HG02763 (cell line): ENCODE measurements around the gene GZMB.
"Not testable (repeated sequence)": the region's sequence is repeated elsewhere in the genome, so short reads cannot be mapped to it uniquely, and the experiment has no call there.

ENCODE experiments used
- ATAC-seq: cut with Tn5 transposase; IDR thresholded peaks from one replicate; pipeline ENCODE4 v1.9.1; 2021; ENCODE audit warnings: mild to moderate bottlenecking, moderate library complexity; ENCODE audit not compliant: unreplicated experiment

The GZMB gene

GRCh38 chr14:24631749-24632335, 2.1 kb downstream of the GZMB start:
- no peak for ATAC-seq

DNA sequence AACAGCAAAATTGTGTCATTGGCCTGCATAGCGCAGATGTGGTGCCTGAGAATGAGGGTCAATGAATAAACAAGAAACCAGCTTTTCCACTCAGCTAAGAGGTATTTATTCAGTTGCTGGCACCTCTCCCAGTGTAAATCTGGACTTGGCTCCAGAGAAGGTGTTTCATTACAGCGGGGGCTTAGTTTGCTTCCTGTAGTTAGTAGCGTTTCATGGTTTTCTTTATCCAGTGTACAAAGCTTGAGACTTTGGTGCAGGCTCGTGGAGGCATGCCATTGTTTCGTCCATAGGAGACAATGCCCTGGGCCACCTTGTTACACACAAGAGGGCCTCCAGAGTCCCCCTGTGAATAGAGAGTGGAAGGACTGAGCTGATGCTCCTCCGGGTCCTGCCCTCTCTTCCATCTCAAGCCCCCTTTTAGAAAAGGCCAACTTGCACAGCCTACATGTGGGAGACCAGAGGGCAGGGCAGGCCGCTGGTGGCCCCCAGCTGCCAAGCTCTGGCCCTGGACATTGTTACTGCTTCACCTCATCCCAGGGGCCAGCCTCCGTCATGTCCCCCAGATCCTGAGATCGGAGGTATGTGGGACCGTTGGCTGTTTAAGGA, 3.0 kb downstream of the GZMB start:
- no peak for ATAC-seq

GRCh38 chr14:24630087-24630871, 3.7 kb downstream of the GZMB start:
- no peak for ATAC-seq

DNA sequence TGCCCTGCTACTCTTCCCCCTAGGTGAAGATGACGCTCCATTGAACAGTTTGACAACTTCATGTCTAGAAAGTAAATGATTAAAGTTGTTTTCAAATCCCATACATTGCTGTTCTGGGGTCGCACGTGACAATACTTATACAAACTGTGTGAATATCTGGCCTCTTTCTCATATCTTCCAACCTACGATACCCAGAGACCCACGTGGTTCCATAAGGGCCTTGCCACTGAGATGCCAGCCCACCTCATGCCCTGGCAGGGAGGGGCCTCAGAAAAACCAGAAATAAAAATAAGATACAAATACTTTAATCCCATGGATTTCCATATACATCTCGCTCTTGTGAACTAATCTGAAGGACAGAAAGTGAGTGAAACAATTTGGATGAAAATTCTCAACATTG, 4.5 kb downstream of the GZMB start:
- ATAC-seq: no peak

GRCh38 chr14:24613747-24614146, 20.2 kb downstream of the GZMB start:
- ATAC-seq: no peak

DNA sequence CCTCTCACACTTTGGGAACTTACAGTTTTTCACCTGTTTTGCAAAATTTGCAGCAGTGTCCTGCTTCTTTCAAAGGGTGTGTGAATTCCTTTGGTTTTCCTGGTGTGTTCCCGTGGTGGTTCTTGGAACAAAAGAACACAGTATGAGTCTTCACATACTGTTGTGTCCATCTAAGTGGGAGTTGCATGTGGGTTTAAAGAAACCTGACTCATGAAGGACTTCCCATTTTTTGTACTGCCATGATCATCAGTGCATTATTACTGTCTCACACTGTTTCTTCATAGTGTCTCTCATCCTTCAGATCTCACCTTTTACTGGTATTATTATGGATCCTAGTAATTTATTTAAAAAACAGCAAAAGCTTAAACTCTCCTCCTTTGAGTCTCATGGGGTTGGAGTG, 20.7 kb downstream of the GZMB start:
- no peak for ATAC-seq

DNA sequence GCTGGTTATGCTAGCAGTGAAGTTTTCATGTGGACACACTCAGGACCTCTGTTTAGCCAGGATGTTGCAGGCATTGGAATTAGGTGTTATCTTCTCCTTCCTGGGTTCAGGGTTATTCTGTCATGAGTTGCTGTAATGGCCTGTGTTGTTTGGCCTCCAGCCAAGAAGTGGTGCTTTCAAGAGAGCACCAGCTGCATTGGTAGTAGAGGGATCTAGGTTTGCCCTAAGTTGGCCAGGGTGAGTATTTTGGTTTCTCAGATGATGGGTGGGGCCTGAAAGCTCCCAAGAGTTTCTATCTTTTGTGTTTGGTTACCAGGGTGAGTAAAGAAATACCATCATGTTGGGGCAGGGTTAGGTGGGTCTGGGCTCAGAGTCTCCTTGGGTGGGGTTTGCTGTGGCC, 21.8 kb downstream of the GZMB start:
- no peak for ATAC-seq

GRCh38 chr14:24609655-24610344, 24.2 kb downstream of the GZMB start, which contains the start of gene GZMH:
Gene GZMH, minus strand, starts transcription at chr14:24609685. Its CDS starts 72 bp downstream, at chr14:24609613.
- ATAC-seq: no peak

DNA sequence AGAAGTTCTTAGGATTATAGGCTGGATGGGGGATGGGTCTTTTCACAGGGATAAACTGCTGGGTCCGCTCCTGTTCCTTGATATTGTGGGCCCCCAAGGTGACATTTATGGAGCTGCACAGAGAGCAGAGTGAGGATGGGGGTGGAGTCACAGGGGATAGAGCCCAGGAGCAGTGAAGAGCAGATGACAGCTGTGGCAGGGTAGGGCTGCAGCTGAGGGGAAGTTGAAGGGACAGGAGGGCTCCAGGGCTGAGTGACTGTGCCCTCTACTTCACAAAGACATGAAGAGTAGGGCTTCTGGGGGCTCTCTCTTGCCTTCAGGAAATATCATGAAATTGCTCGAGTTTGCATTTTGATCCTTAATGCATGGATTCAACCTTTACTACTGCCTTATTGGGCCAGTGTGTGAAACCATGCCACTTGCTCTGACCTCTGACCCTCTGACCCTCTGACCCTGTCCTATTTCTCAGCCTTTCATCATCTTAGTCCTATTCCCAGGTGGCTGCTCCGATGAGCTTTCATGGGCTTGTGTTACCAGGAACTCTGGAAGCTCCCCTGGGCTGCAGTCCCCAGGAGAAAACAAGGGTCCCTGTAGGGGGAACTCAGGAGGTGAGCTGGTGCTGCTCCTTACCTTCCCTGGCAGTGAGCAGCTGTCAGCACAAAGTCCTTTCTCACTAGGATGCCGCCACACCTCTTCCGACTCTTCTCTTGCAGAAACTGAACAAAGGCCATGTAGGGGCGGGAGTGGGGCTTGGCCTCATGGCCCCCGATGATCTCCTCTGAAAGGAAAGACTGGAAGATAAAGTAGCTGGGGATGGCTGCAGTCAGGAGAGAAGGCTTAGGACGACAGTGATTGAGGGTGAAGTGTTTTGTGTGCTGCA, 26.1 kb downstream of the GZMB start:
- no peak for ATAC-seq

DNA sequence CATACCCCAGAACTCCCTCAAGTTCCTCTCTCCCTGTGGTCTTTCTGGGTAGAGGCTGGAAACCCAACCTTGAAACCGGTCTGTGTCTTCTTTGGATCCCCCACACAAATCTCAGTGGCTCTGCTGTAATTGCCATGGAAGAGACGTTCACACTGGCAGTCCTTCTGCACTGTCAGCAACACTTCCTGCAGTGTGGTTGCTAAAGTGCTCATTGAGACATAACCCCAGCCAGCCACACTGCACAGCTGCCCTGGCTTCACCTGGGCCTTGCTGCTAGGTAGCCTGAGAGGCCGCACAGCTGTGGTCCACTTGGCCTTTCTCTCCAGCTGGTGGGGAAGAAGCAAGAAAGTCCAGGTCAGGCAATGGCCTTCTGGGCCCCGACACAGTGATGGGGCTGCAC, 26.9 kb downstream of the GZMB start:
- no peak for ATAC-seq

DNA sequence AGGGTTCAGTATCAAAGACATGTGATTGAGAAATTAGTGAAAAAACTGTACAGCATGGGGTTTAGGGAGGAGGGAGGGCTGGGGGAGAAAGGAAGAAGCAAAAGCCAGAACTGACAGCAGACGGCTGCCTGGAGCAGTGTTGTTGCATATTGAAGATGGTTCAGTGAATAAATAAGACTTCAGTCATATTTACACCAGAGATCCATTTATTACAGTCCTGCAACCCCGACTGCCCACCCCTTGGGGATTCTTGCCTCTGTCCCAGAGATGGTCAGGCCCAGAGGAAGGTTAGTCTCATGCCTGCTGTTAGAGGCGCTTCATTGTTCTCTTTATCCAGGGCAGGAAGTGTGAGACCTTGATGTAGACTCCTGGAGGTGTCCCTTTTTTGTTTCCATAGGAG, 27.7 kb downstream of the GZMB start:
- no peak for ATAC-seq

DNA sequence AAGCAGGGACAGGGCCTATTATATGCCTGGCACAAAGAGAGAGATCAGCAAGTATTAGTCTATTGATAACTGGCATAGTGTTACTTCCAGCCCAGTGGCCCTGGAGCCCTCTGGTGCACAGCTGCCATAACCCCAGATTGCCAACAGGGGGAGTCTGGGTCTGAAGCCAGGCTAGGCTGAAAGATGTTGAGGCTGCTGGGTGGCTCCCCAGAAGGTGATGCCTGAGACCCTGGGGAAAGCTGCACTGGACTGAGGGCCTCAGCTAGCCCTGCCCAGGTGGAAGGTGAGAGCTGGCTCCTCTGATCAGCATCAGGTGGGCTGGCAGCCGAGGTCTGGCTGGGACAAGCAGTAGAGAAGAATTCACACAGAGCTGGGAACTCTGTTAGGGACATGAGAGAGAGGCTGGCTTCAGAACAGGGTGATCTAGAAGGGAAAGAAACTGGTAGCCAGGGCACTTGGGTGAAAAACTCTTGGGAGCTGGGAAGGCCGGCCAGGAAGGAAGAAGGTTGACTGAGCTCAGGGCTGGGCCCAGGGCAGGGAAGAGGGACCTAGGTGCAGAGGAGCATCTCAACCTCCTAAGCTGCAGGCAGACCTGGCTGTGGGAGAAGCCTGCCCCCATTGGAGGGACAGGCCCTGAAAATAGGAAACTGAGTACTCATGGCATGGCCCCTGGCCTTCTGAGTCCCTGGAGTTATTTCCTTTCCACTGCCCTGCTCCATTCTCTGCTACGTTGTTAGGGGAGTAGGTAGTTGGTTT, 28.4 kb downstream of the GZMB start:
- peak; percentile 78 for ATAC-seq

- no peak for ATAC-seq
These were observed 36.6 kb downstream of the GZMB start for GRCh38 chr14:24597403-24597802.

DNA sequence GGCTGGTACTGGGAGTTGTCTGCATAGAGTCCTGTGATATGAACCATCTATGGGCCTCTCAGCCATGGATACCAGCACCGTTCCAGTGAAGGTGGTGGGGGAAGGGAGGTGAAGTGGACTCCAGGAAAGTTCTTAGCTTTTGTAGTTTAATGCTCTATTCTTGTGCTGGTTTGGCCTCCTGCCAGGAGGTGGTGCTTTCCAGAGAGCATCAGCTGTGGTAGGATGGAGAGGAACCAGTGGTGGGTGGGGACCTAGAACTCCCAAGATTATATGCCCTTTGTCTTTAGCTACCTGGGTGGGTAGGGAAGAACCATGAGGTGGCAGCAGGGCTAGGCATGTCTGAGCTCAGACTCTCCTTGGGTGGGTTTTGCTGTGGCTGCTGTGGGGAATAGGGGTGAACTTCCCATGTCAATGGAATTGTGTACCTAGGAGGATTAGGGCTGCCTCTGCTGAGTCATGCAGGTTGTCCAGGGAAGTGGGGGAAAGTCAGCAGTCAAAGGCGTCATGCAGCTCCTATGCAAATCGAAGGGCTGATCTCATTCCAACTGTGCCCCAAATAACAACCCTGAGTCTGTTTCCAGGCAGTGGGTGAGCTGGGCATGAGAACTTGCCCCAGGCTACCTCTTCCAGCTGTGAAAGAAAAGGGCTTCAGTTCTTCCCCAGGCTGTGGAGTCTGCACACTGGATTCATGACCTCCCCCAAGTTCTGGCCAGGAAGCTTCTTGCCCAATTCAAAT, 38.7 kb downstream of the GZMB start:
- no peak for ATAC-seq

DNA sequence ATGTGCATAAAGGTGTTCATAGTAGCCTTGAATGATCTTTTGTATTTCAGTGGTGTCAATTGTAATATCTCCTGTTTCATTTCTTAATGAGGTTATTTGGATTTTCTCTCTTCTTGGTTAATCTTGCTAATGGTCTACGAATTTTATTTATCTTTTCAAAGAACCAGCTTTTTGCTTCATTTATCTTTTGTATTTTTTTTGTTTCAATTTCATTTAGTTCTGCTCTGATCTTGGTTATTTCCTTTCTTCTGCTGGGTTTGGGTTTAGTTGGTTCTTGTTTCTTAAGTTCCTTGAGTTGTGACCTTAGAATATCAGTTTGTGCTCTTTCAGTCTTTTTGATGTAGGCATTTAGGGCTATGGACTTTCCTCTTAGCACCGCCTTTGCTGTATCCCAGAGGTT, 43.0 kb downstream of the GZMB start:
- not testable (repeated sequence) for ATAC-seq

- not testable (repeated sequence) for ATAC-seq
These were observed 49.6 kb downstream of the GZMB start for GRCh38 chr14:24584402-24584801.
